Hepatocyte (in vitro differentiated cells): Measurements from ENCODE around the gene PIGC. TPM values are rescaled to one million over a fixed set of nuclear protein-coding genes. Genes with fewer than 3 reads are reported as not detected.
A peak's percentile ranks its signal among the peaks of the same experiment; 100 is the strongest.

Experiments used
- DNase-seq: peaks from one replicate; pipeline ENCODE4 v3.0.0-alpha.2; 2016; ENCODE audit warnings: low spot score
- H2AFZ ChIP-seq: fragments of 200-600 bp; sonication (generic); 2 replicates; pipeline ENCODE4 v1.6.0; 2016; ENCODE audit warnings: antibody characterized with exemption, mild to moderate bottlenecking
- H3K27ac ChIP-seq: fragments of 200-600 bp; sonication (generic); 2 replicates; pipeline ENCODE4 v1.5.1; 2016; ENCODE audit warnings: mild to moderate bottlenecking
- H3K27me3 ChIP-seq: fragments of 200-600 bp; sonication (generic); 2 replicates; pipeline ENCODE4 v1.6.1; 2016
- H3K36me3 ChIP-seq: fragments of 200-600 bp; sonication (generic); replicated peaks from 2 replicates; pipeline ENCODE4 v1.5.1; 2016; ENCODE audit warnings: low read depth; ENCODE audit not compliant: insufficient read depth
- H3K4me1 ChIP-seq: fragments of 200-600 bp; sonication (generic); 2 replicates; pipeline ENCODE4 v1.5.1; 2016; ENCODE audit warnings: mild to moderate bottlenecking, moderate library complexity; ENCODE audit not compliant: insufficient read depth
- H3K4me2 ChIP-seq: fragments of 200-600 bp; sonication (generic); 2 replicates; pipeline ENCODE4 v1.6.0; 2016
- H3K4me3 ChIP-seq: fragments of 200-600 bp; sonication (generic); 2 replicates; pipeline ENCODE4 v1.5.1; 2016; ENCODE audit warnings: mild to moderate bottlenecking
- H3K79me2 ChIP-seq: fragments of 200-600 bp; sonication (generic); 2 replicates; pipeline ENCODE4 v1.6.0; 2017; ENCODE audit warnings: mild to moderate bottlenecking
- H3K9me2 ChIP-seq: fragments of 200-600 bp; sonication (generic); replicated peaks from 2 replicates; pipeline ENCODE4 v1.6.0; 2017; ENCODE audit warnings: mild to moderate bottlenecking; ENCODE audit not compliant: insufficient read depth
- H3K9me3 ChIP-seq: fragments of 200-600 bp; sonication (generic); 2 replicates; pipeline ENCODE4 v1.5.1; 2016; ENCODE audit warnings: low read depth, mild to moderate bottlenecking
- H4K20me1 ChIP-seq: fragments of 200-600 bp; sonication (generic); 2 replicates; pipeline ENCODE4 v1.6.0; 2016; ENCODE audit warnings: mild to moderate bottlenecking; ENCODE audit not compliant: insufficient read depth, poor library complexity, severe bottlenecking
- CTCF ChIP-seq: fragments of 200-600 bp; sonication (generic); IDR thresholded peaks from 2 replicates; pipeline ENCODE4 v1.5.1; 2016; ENCODE audit warnings: antibody characterized with exemption, mild to moderate bottlenecking; ENCODE audit not compliant: poor library complexity
- EZH2 ChIP-seq: fragments of 200-600 bp; sonication (generic); IDR thresholded peaks from 2 replicates; pipeline ENCODE4 v1.6.1; 2016; ENCODE audit warnings: antibody characterized with exemption, mild to moderate bottlenecking, borderline replicate concordance
- EZH2phosphoT487 ChIP-seq: fragments of 200-600 bp; sonication (generic); IDR thresholded peaks from one replicate; pipeline ENCODE4 v1.6.1; 2018; ENCODE audit warnings: antibody characterized with exemption, mild to moderate bottlenecking, low read depth, moderate library complexity; ENCODE audit not compliant: unreplicated experiment, severe bottlenecking
- WGBS: methylation state at CpG from one replicate; pipeline ENCODE4 v1.1.6; 2016; ENCODE audit warnings: low lambda C conversion rate; ENCODE audit errors: missing lambda C conversion rate; 5-methylcytosine and 5-hydroxymethylcytosine counted together
- polyA plus RNA-seq: library from polyadenylated mRNA; unstranded; fragments of >200 nt; fragmentation: Nextera tagmentation; extraction: Ambion mirVana; gene quantifications from 2 replicates; pipeline ENCODE4 v1.2.1, GENCODE V29; 2016
- total RNA-seq: library from RNA; depleted of rRNA; stranded (reverse); fragments of >200 nt; gene quantifications from 2 replicates; pipeline ENCODE4 v1.2.3, GENCODE V29; 2014

Gene PIGC
- total and polyA plus RNA-seq, 2 experiments from 2014 or later: 42.0 to 47.0 TPM

GRCh38 chr1:172470149-172470548 is 26.3 kb upstream of the PIGC start:
- H3K4me3 ChIP-seq: no peak overlapping the region
- no peaks in the 10 kb centered on the region for H3K27me3 ChIP-seq
- no peak for TF ChIP-seq CTCF
- TF ChIP-seq EZH2phosphoT487: no peak
- TF ChIP-seq EZH2: no peak
- no peaks in the 10 kb centered on the region for H4K20me1 ChIP-seq
- peaks cover 13% of the 10 kb centered on the region for H3K4me1 ChIP-seq
- 34% methylated on average over 2 of the region's 2 CpGs for WGBS
- DNase-seq: peak; percentile 44
- H3K4me2 ChIP-seq: peak overlapping the region; percentile 8
- H3K36me3 ChIP-seq: no peaks in the 10 kb centered on the region
- H3K9me3 ChIP-seq: no peaks in the 10 kb centered on the region
- no peak overlapping the region for H2AFZ ChIP-seq
- H3K27ac ChIP-seq: peak overlapping the region; percentile 67
- H3K79me2 ChIP-seq: no peaks in the 10 kb centered on the region
- no peaks in the 10 kb centered on the region for H3K9me2 ChIP-seq

DNA sequence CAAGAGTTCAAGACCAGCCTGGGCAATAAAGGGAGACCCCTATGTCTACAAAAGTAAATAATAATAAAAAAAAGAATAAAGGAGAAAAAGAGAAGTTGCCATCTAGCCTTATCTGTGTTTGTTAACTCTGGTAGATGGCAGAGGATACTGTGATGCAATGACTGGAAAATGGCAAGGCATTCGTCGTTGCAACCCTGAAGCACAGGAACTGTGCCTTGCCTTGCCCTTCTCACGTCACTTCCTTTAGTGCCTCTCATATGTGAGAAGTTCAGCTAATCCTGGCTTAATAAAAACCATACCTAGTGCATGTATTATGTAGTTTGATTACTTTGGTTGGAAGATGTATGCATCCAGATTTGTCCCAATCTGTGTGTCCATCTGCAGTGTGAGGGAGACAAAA is 25.8 kb upstream of the PIGC start:
- TF ChIP-seq EZH2phosphoT487: no peak
- no peak for TF ChIP-seq CTCF
- no peak for TF ChIP-seq EZH2
- Histone ChIP-seq H3K9me2 (no peaks in the 10 kb centered on the region), H3K27me3 (no peaks in the 10 kb centered on the region), H3K4me2 (peak overlapping the region; percentile 2), H3K4me1 (peaks cover 13% of the 10 kb centered on the region), H3K4me3 (no peak overlapping the region), H3K79me2 (no peaks in the 10 kb centered on the region), H3K9me3 (no peaks in the 10 kb centered on the region), H3K36me3 (no peaks in the 10 kb centered on the region), H2AFZ (no peak overlapping the region), H4K20me1 (no peaks in the 10 kb centered on the region), H3K27ac (peak overlapping the region; percentile 67)
- DNase-seq: peak; percentile 44
- 64% methylated on average over 3 of the region's 3 CpGs for WGBS

- H3K27me3 ChIP-seq: no peaks in the 10 kb centered on the region
- H3K4me3 ChIP-seq: no peak overlapping the region
- no peak overlapping the region for H2AFZ ChIP-seq
- DNase-seq: no peak
- H4K20me1 ChIP-seq: no peaks in the 10 kb centered on the region
- 82% methylated on average over 5 of the region's 5 CpGs for WGBS
- no peak for TF ChIP-seq EZH2
- no peak for TF ChIP-seq EZH2phosphoT487
- no peak for TF ChIP-seq CTCF
- no peaks in the 10 kb centered on the region for H3K9me3 ChIP-seq
- peak overlapping the region; percentile 67 for H3K27ac ChIP-seq
- H3K4me1 ChIP-seq: peaks cover 13% of the 10 kb centered on the region
- no peaks in the 10 kb centered on the region for H3K9me2 ChIP-seq
- no peak overlapping the region for H3K4me2 ChIP-seq
- no peaks in the 10 kb centered on the region for H3K36me3 ChIP-seq
- no peaks in the 10 kb centered on the region for H3K79me2 ChIP-seq
These were observed 24.4 kb upstream of the PIGC start for GRCh38 chr1:172468296-172468695.

DNA sequence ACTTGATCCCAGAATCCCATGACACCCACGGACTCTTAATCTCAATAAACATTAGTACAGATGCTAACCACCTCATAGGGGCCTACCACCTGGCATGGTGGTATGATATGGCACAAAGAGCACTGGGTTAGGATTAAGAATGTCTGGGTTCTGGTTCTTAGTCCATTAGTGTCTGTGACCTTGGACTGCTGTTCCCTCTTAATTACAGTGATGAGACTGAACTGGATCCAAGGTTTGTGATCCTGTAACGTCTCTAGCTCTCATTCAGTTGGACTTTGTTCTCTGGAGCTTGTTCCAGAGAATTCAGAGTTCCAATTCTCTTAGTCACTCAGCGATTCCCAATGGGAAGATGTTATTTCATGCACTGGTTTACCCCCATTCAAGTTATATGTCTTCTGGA is 23.6 kb upstream of the PIGC start:
- Histone ChIP-seq H3K4me1 (peaks cover 13% of the 10 kb centered on the region), H3K9me2 (no peaks in the 10 kb centered on the region), H3K27me3 (no peaks in the 10 kb centered on the region), H4K20me1 (no peaks in the 10 kb centered on the region), H3K4me3 (no peak overlapping the region), H3K27ac (peak overlapping the region; percentile 70), H2AFZ (no peak overlapping the region), H3K4me2 (no peak overlapping the region), H3K9me3 (no peaks in the 10 kb centered on the region), H3K79me2 (no peaks in the 10 kb centered on the region), H3K36me3 (no peaks in the 10 kb centered on the region)
- 59% methylated on average over 3 of the region's 3 CpGs for WGBS
- DNase-seq: no peak
- TF ChIP-seq EZH2phosphoT487: no peak
- no peak for TF ChIP-seq EZH2
- TF ChIP-seq CTCF: no peak
